CD4-positive, alpha-beta T cell treated with Interleukin-6 for 4 hours (primary cell): ENCODE data around the gene SLC12A4.
"Not testable (repeated sequence)": the region's sequence is repeated elsewhere in the genome, so short reads cannot be mapped to it uniquely, and the experiment has no call there.

ENCODE experiments used
- DNase-seq: peaks from one replicate; pipeline ENCODE4 v3.0.0-alpha.2; 2020; ENCODE audit warnings: mixed read lengths

Gene SLC12A4

GRCh38 chr16:67924140-67924906, 44.1 kb downstream of the SLC12A4 start:
- DNase-seq, result no peak

DNA sequence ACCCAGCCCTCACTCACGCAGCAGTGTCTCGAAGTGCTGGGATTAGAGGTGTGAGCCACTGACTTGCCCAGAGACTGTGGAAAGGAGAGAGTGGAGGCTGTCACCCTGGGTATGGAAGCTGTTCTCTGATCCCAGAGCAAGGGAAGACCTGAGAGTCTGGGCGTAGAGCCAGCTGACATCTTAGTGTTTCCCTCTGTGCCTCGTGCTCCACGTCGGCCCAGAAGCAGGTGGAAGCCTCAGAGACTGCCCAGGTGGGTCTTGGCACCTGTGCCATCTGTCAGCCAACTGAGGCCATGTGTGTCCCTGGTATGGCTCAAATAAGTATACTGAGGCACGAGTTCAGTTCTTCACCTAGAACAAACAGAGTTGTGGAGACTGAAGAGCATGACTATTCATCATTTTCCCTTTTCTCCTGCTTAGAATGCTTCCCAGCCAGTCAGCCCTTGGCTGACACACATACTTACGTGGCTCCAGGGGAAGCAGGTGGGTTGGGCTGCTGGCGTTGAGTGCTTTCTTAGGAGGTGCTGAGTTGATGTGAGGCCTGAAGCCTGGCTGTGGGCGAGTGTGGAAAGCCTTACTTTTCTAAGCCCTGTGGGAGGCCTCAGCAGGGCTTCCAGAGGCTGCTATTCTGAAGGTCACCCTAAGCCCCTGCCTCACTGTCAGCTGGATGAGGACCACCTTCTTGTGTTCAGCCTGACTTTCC, 44.9 kb downstream of the SLC12A4 start:
- DNase-seq, result no peak

GRCh38 chr16:67922740-67923139, 45.7 kb downstream of the SLC12A4 start:
- no peak for DNase-seq

- DNase-seq, result no peak
Measured at GRCh38 chr16:67922221-67922620, 46.2 kb downstream of the SLC12A4 start.

GRCh38 chr16:67919622-67920221, 48.7 kb downstream of the SLC12A4 start:
- no peak for DNase-seq

DNA sequence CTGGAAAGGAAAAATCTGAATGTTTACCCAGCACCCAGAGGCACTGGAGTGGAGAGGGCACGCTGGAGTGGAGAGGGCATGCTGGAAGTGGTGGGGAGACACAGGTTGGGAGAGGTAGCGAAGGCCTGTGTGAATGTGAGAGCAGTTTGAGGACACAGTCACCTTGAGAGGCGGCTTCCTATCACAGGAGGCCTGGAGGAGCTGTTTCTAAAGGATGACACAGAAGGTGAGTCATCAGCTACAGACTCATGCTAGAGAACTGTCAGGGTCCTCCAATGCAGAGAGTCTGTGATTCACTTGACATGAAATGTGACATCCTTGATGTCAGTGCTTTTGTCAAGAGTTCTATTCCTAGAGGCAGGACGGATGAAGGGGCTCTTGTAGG, 50.6 kb downstream of the SLC12A4 start:
- DNase-seq, result peak; percentile 42

DNA sequence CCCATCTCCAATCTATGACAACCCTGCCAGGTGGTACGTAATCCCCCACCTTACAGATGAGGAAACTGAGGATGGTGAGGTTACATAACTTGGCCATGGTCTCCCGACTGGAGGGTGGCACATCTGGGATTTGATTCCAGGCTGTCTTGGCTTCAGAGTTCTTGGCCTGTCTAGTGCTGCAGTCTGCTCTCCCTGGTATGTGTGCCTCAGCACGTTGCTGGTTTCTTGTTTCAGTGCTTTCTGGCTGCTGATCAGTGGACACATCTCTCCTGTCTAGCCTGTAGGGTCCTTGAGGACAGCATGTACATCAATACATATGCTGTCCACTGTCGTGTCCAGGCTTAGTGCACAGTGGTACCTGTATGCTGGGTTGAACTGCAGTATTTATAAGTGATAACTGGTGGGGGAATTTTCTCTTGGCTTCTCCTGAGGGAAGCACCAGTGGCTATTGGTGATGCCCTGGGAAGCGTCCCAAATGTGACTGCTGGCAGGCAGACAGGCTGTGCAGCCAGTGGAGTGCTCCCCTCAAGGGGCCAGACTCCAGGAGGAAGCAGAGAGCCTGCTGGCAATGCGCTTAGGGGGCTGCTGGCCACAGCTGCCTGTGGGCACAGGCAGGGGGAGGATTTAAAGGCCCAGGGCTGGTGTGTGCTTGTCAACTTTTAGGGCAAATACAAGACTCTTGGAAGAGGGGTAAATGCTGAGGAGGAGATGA, 51.1 kb downstream of the SLC12A4 start:
- no peak for DNase-seq

DNA sequence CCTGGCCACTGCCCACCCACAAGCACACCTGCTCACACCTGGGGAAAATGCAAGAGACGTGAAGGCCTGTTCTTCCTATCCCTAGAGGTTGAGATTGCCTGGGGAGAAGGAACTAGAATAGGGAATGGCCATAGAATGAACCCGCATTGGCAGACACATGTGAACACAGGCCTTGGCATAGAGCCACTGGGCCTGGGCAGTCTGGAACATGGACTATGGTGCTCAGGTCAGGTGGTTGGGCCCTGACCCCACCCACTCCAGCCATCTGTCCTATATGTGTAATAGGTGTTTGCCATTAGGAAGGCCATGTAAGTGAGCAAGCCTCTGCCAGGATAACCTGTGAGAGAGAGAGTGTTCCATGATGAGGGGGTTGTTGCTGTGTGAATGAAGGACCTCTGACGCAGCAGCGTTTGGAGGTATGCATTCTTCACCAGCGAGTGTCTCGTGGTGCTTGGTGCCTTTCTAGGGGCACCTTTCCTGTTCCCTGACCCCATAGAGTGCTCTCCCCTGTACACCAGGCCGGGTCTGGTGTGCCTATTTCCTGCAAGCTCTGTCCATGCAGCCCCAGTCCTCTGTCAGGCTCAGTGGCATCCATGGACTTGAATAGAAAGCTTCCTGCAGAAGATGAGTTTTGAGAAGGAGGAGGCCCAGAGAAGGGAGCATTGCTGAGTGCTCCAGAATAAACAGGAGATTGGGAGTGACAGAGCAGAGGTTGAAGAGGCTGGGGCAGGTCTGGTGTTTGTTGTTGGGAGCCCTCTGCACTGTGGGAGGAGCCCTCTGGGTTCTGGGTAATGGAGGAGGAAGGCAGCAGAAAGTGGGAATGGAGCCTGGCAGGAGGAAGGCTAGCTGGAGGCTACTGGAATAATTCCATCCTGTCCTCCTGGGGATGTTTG, 52.4 kb downstream of the SLC12A4 start:
- DNase-seq, result no peak

- DNase-seq, result not testable (repeated sequence)
Measured at GRCh38 chr16:67915496-67915769, 53.0 kb downstream of the SLC12A4 start.

DNA sequence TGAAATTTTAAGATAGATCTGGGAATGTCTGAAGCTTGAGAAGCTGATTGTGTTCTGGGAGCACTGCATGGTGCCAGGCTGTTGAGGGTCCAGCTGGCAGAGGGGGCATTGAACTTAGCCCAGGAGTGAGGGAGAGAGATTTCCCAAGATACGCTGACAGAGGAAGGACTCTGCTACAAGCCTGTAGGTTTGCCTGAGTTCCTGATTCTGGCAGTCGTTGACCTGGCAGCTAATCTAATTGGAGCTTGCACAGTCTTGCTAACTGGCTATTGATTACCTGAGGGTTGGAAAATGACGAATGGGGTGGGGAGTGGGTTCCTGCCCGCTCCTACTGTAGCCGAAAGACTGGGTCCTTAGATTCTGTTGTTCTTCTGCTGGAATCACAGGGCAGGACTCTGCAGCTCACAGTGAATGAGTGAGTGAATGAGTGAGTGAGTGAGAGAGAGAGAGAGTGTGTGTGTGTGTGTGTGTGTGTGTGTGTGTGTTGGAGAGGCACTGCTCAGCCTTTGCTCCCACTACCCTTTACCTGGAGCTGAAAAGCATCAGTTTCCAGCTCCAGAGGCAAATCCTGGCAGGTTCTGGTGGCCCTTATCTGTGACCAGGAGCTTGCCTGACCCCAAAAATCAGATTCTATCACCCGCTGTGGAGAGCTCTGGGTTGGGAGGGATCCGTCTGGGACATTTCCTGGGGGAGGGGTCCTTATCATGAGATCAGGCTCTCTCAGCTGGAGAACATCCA, 53.5 kb downstream of the SLC12A4 start:
- no peak for DNase-seq

GRCh38 chr16:67910158-67910557, 58.3 kb downstream of the SLC12A4 start:
- no peak for DNase-seq

GRCh38 chr16:67909056-67909742, 59.2 kb downstream of the SLC12A4 start:
- no peak for DNase-seq

DNA sequence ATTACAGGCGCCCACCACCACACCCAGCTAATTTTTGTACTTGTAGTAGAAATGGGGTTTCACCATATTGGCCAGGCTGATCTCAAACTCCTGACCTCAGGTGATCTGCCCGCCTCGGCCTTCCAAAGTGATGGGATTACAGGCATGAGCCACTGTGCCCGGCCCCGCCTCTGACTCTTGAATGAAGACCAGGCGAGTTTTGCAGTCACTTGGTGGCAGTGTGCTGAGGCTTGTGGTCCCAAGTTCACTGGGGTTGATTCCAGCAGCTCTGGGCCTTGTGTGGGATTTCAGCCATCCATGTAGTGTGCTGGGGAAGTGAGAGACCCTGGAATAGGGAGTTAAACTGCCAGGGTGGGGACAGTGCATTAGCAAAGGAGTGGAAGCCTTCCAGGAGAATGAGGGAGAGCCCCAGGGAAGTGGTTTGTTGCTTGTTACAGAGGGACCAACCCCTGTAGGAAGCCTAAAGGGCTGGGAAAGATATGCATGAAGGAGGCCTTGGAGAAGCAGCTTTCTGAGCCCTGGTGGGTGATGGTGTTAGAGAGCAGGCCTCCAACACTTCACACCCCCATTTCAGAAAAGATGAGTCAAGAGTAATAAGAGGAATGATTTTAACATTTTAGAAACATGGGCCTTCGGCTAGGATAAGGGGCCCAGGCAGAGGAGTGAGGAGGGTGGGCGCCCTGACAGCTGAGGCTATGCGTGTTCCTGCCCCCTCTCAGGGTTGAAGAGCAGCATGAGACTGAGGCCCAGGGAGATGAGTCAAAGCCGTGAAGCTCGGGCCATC, 60.8 kb downstream of the SLC12A4 start:
- no peak for DNase-seq

- no peak for DNase-seq
Measured at GRCh38 chr16:67902831-67903230, 65.6 kb downstream of the SLC12A4 start.

- DNase-seq, result no peak
Measured at GRCh38 chr16:67901734-67902133, 66.7 kb downstream of the SLC12A4 start.

DNA sequence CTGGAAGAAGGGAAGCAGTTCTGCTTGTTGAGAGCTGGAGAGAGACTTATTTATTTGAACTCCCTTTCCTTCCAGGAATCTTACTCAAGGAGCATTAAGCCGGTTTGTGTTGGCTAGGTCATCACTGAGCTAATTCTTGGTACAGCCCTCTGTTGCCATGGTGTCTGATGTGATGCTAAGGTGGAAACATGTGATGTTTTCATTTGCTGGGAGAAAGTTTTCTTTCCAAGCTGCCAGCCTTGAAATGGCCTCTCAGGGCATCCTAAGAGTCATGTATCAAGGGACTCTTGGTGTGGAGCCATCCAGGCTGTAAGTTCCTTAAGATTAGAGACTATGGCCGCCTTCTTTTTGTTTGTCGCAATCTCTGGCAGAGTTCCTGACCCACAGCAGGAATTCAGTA, 71.2 kb downstream of the SLC12A4 start:
- DNase-seq, result no peak

GRCh38 chr16:67893743-67894399, 74.6 kb downstream of the SLC12A4 start:
- DNase-seq, result no peak
